HT-29 (cell line): ENCODE data around the gene SP3. TPM values are rescaled to one million over a fixed set of nuclear protein-coding genes. Genes with fewer than 3 reads are reported as not detected.

Source experiments
- DNase-seq: peaks from one replicate; pipeline ENCODE4 v3.0.0-alpha.2; 2015; ENCODE audit warnings: low spot score
- total RNA-seq: library from RNA; depleted of rRNA; stranded (reverse); fragments of >200 nt; shearing (Covaris generic); gene quantifications from 2 replicates; pipeline ENCODE4 v1.2.3, GENCODE V29; 2014

SP3 gene
- total RNA-seq, 1 experiment from 2014 or later, result 102 TPM

DNA sequence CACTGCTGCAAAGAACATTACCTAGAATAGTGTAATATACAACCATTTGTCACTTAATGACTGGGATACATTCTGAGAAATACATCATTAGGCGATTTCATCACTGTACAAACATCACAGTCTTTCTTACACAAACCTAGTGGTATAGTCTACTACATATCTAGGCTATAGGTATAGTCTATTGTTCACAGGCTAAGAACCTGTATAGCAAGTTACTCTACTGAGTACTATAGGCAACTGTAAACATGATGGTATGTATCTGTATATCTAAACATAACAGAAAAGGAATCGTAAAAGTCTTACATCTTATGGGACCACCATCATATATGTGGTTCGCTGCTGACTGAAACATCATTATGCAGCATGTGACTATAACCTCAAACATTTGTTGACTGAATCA is 21.4 kb downstream of the SP3 start:
- peak; percentile 44 for DNase-seq

DNA sequence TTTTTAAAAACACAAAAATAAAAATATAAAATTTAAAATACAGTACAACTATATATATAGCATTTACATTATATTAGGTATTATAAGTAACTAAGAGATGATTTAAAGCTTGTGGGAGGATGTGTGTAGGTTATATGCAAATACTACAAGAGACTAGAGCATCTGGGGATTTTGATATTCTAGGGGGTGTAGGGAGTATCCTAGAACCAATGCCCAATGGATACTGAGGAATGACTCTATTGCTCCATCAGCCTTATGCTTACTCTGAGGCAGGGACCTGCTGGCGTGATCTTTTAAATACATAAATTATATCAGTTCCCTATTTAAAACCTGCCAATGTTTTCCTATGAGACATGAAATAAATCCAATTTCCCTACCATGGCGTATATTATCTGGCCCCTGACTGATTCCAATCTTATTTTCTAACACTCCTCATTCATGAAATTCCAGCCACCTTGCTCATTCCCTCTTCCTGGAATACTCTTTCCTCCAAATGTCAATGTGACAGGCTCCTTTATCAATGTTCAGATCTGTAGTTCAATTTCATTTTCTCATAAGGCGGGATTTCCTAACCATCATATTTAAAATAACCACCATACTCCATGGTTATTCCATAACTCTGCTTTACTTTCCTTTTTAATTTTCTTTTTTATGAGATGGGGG is 22.2 kb downstream of the SP3 start:
- DNase-seq, result no peak

DNA sequence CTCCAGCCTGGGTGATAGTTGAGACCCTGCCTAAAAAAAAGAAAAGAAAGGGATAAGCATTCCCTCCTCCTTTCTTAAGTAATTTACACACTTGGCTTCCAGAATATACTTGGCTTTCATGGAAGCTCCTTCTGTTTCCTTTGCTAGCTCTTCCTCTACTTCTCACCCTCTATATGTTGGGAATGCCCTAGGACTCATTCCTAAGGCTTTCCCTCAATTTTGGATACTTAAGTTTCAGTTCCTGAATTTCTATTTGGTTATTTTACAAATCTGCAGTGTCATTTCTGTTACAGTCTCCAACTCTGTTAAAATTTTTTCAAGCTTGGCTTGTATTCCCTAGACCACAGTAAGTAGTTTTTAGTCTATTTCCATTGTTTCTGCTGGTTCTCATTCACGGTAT is 23.6 kb downstream of the SP3 start:
- no peak for DNase-seq

DNA sequence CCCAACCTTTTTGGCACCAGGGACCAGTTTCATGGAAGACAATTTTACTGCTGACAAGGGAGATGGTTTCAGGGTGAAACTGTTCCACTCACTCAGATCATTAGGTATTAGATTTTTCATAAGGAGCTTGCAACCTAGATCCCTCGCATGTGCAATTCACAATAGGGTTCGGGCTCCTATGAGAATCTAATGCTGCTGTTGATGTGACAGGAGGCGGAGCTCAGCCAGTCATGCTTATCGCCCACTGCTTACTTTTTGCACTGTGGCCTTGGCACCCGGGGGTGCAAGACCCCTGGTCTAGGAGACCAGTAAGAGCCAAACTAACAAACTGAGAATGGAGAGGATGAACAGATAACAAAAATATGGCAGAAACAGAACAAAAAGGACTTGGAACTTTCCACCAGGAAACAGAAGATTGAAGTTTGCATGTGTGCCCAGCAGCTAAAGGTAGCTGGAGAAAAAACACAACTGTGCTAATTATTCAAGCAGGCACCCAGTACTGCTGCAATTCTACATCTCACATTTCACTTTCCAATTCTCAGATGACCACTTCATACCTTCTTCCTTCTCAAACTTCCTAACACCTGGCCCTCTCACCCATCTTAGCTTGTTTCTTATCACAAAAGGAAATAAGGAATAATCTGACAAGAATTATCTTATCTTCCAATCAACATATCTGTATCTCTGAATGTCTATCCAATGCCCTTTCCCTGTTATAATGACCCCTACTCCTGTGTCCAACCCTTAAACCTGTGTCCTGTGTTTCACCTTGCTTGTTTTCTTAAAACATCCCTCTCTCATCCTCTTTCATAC is 24.8 kb downstream of the SP3 start:
- DNase-seq, result no peak

DNA sequence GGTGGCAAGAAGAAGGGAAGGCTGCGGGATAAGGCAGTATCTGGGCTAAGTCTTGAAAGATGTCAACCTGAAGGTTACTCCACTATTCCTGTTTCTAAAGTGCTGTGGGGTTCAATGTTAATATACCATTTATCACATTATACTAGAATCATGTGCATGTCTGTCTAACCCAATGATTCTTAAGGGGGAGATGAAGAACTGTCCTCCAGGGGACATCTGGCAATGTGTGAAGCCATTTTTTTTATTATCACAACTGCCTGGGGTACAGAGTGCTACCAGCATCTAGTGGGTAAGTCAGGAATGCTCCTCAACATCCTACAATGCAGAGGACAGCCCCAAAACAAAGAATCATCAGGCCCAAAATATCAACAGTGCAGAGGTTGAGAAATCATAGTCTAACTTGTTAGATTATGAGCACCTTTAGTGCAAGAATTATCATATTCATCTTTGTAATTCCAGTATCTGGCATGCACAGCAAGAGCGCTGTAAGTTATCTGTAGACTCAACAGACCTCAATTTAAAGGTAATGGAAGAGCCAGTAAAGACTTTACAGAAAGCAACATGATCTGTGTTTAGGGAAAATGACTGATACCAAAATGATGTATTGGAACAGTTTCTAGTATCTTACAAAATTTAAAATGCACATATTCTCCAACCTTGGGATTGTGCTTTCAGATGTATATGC is 26.3 kb downstream of the SP3 start:
- no peak for DNase-seq

DNA sequence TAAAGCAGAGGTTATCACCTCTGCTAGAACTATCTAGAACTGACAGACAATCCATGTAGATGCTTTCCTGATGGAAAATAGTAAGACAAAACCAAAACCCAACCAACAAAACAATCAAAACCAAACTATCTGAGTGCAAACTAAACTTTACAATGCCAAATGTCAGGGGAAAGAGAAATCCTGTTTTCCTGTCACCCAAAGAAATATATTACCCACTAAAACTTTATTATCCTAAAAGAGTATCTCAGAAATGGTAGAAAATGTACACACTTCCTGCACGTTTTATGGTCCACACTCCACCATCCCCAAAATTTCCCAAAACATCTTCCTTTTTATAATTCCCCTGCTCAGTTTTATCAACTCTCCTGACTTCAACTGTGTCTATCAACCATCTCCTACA is 29.9 kb downstream of the SP3 start:
- no peak for DNase-seq

DNA sequence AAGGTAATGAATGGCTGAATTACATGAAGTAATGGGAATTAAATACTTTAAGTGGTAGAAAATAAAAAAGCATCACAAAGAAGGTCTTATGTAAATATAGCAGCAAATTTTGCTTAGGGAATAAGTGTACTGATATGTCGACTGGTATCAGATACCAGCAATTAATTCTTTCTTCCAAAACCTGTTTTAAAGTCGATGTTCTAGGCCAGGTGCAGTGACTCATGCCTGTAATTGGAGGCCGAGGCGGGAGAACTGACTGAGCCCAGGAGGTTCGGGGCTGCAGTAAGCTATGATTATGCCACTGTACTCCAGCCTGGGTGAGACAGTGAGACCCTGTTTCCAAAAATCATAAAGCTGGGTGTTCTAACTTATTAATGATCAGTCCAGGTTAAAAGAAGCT is 30.3 kb downstream of the SP3 start:
- no peak for DNase-seq

DNA sequence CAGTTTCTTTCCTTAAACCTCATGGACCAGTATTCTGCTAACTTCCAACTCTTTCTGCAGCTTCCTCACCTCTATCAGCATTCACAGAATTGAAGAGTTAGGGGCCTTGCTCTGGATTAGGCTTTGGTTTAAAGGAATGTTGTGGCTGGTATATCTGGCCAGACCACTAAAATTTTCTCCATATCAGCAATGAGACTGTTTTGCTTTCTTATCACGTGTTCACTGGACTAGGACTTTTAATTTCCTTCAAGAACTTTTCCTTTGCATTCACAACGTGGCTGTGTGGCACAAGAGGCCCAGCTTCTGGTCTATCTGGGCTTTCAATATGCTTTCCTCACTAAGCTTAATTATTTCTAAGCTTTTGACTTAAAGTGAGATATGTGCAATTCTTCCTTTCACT is 33.4 kb downstream of the SP3 start:
- no peak for DNase-seq

DNA sequence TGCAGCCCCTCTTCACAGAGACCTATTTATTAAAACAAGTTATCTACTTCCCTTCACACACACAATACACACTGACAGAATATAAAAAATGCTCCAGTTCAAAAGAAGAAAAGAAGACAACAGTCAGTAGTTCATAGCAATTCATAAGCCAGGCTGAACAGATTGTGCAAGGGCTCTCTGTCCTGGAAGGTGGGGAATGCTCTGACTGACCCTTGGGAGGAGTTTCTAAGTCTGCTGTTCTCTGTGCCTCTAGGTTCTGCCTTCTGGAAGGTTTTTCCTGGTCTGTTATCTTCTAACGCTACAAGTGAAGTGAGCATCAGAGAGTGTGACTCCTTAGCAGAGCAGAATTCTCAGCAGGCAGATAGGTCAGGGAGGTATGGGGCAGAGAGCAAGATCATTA is 35.7 kb downstream of the SP3 start:
- no peak for DNase-seq

DNA sequence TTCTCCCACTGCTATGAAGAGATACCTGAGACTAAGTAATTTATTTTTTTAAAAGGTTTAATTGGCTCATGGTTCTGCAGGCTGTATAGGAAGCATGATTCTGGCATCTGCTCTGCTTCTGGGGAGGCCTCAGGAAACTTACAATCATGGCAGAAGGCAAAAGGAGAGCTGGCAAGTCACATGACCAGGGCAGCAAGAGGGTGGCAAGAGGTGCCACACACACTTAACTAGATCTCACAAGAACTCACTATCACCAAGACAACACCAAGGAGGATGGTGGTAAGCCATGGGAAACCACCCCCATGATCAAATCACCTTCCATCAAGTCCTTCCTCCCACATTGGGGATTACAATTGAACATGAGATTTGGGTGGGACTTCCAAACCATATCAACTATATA is 38.3 kb downstream of the SP3 start:
- DNase-seq, result no peak

DNA sequence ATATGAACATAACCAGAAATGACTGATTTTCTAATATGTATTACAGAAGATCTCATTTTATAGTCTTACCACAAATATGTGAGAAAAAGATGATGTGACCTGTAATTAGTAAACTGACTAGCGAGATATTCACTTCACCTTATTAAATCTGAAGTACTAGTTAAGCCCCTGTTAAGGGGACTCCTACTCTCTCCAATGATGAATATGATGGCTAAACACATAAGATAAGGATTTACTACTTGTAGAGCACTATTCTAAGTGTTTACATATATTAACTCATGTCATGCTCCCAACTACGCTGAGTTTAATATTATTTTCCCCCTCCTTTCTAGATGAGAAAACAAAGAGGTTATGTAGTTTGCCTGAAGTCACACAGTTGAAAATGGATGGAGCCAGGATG is 40.9 kb downstream of the SP3 start:
- DNase-seq, result no peak

DNA sequence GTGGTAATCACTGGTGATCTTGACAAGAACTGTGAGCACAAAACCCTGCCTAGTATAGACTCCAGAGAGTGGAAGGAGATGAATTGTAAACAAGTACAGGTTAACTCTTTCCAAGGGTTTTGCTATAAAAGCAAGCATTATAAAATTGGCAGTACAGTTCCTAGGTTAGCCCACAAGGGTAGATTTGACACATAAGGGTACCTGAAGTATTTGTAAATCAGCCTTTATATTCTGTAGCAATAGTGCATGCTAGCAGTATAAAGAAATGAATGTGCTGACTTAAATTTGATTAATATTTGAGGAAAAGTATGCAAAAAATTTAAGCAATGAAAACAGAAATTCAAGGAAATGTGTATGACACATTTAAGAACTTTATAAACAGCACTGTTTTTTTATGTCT is 42.4 kb downstream of the SP3 start:
- no peak for DNase-seq

DNA sequence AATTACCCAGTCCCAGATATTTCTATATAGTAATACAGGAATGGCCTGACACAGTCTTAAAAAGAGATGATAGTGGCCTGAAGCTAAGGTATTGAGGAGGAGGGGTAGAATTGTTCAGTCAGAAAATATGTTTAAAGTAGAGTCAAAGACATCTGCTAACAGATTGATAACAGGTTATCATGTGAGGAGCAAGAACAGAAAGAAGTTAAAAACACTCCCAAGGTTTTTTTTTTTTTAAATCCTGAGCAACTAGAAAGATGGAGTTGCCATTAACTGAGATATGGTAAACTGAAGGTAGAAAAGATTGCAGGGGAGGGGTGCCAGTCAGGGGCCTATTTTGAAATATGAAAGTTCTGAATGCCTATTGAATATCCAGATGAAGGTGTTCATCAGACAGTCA is 43.1 kb downstream of the SP3 start:
- DNase-seq, result no peak

DNA sequence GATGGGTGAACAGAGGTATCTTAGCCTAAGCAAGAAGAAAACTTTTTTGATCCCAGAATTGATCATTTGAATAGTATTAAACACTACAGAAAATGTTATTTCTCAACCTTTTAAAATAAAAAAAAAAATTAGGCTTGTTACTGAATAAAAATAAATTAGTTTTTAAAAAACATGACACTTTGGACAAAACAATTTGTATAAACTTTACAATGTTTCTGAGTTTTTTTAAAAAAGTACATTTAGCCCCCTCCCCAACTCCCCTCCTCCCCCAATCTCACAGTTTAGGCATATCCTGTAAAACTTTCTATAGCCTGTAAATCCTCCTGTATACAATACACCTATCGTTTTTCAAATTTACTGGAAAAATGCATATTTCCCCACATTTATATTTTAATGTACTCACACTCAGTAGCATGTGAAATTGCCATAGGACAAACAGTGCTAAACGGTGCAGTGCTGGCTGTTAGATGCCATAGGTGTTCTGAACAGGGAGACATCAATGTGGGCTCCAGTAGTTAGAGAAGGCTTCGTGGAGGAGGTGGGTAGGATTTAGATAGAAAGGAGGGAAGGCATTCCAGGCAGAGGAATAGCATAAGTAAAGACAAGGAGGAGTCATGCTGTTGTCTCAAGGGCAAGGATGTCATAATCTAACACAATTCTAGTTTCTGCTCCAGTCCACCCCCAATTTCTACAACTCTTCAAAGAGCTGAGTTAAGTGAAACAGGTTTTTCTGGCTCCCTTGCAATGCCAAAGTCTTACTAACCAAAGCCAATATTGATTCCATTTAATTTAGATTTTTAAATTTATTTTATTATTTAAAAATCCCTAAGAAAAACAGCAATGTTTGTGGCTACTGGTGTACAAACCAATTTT is 50.9 kb downstream of the SP3 start:
- DNase-seq, result no peak

DNA sequence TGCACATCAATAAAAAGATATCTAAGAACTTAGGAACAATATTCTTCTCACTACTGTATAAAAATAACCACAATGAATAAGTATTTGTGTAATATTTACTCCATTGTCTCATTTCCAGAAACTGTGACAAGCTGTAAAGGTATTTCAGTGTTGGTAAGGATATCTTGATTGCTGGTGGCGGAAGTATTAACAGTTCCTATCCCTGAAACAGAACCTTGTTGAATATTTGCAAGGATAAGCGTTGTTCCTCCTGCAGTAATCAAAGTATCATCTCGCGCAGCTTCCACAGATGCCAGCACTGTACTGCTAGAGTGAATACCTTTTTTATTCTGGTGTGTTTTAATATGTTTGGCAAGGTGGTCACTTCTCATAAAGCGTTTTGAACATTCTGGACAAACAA is 55.3 kb downstream of the SP3 start:
- DNase-seq, result no peak

DNA sequence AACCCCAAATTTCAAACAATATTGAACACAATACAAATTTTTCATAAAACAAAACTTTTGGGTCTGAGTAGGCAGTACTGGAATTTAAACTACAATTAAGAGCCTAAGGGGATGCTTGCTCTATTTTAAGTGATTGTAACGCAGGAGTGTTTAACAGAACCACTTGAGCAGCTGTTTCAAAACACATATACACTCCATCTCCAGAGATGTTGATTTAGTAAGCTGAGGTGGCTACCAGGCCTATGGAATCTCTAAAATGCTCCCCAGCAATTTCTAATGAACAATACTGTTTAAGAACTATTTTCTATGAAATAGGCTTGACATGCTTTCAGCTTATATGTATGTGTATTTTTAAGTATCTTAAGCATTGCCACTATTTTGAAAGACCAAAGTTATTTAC is 58.5 kb downstream of the SP3 start:
- no peak for DNase-seq

DNA sequence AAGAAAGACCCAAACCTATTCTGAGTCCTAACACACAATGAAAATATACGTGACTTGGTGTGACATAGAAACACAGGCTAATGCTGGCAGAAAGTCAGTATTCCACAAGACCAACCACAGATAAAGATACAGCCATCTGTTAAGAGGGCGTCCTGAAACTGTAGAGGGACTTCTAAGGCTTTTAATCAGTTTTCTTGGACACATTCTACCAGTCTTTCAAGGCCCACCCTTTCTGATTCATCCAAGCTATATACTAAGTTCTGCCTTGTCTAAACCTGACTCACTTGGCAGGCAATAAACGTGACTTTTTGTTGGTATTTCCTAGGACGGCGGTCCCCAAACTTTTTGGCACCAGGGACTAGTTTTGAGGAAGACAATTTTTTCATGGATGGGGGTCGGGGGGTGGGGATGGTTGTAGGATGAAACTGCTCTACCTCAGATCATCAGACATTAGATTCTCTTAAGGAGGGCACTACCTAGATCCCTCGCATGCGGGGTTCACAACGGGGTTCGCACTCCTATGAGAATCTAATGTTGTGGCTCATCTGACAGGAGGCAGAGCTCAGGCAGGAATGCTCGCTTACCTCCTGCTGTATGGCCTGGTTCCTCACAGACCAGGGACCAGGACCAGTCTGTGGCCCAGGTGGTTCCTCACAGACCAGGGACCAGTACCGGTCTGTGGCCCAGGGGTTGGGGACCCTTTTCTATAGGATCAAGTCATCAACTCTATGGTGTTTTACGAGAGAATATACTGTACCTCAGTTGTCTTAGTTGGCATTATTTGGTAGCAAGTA is 61.4 kb downstream of the SP3 start:
- no peak for DNase-seq

DNA sequence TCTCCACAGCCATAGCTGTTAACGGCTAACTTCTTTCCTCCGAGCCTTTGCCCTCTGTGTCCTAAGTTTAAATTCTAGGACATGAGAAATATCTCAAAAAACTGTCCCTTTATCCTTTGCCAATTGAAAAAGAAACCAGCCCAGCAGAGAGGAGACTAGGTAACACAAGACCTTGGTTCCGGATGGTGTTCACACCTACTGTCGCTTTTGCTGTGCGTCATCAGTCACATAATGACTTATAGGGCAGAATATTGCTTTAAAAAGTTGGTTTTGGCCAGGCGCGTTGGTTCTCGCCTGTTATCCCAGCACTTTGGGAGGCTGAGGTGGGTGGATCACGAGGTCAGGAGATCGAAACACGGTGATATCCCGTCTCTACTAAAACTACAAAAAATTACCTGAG is 66.2 kb downstream of the SP3 start:
- no peak for DNase-seq

DNA sequence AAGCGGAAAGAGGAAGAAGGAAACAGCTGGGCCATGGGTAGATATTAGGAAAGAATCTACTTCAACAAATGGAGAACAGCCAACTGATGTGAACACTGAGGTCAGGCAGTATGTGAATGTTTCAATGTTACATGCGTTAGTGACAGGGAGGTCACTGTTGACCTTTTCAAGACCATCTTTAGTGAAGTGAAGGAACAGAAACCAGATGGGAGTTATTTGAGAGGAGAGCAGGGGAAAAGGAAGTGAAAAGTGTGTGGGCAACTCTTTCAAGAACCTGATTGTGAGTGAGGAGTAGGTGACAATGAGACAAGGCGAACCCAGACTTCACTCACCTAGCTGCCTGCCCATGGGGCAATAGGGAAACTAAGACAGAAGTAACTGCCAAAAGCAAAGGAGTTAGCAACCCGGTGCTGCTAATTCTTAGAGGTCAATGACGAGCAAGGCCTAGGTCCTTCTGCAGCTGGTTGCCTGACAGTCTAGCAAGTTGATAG is 67.0 kb downstream of the SP3 start:
- no peak for DNase-seq

DNA sequence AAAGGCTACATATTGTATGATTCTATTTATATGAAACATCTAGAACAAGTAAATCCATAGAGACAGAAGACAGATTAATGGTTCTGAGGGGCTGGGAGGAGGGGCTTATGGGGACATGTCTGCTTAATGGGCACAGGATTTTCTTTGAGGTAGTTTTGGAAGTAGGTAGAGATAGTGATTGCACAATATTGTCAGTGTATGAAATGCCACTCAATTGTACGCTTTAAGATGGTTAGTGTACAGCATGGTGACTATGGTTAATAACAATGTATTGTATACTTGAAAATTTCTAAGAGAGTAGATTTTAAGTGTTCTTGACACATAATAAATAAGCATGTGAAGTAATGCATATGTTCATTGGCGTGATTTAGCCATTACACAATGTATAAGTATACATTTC is 68.4 kb downstream of the SP3 start:
- no peak for DNase-seq

DNA sequence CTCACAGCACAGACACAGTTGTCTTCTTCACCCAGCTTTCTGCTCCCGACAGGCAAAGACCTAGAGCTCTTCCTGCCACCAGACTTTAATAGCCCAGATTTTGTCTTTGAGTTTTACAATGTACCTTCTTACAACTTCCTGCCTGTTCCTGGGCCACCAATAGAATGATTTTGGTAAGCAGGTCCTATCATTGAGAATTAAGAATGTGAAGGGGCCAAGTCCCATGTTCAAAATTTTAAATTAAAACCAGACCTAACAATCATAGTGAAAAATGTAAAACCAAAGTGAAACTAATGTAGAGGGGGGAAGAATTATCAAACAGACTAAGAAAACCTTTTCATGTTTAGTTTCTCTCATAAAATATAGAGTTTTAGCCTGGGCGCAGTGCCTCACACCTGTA is 72.8 kb downstream of the SP3 start:
- no peak for DNase-seq
